ENCODE data around the gene WEE2. TPM values are rescaled to one million over a fixed set of nuclear protein-coding genes. Genes with fewer than 3 reads are reported as not detected.
"Not testable (repeated sequence)": the region's sequence is repeated elsewhere in the genome, so short reads cannot be mapped to it uniquely, and the experiment has no call there.

The WEE2 gene
- total RNA-seq, 1 experiment from 2014 or later = not detected

DNA sequence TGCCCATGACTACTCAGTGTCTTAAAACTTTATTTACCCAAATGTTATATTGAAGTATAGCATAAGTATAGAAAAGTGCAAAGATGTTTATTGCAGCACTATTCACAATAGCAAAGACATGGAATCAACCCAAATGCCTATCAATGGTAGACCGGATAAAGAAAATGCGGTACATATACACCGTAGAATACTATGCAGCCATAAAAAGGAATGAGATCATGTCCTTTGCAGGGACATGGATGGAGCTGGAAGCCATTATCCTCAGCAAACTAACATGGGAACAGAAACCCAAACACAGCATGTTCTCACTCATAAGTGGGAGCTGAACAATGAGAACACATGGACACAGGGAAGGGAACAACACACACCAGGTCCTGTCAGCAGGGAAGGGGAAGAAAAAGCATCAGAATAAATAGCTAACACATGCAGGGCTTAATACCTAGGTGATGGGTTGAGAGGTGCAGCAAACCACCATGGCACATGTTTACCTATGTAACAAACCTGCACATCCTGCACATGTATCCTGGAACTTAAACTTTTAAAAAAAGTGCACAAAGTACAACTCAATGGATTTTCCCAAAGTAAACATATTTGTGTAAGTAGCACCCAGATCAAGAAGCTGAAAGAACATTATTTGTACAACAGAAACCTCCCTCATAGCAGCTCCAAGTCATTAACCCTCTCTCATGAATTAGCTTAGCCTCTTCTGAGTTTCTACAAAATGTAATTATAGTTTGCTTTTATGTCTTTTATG, 18.9 kb upstream of the WEE2 start:
- DNase-seq (ENCODE audit: low read depth) = not testable (repeated sequence)

DNA sequence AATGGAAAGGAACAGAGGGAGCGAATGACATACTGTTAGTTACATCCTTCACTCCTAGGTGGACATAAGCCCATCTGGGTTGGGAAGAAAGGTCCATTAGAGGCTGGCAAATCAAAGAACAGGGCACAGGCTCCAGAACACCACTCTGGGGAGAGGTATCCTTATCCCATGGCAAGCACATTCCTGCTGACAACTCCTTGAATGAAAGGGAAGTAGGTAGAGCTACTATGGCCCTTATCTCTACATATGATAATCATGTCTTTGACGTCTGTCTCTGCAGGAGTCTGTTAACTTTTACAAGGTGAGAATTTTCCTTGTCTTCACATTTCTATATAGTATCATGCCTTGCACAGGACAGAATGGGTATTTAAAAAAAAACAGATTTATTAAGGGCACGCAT, 16.6 kb upstream of the WEE2 start:
- DNase-seq (ENCODE audit: low read depth) = no peak

DNA sequence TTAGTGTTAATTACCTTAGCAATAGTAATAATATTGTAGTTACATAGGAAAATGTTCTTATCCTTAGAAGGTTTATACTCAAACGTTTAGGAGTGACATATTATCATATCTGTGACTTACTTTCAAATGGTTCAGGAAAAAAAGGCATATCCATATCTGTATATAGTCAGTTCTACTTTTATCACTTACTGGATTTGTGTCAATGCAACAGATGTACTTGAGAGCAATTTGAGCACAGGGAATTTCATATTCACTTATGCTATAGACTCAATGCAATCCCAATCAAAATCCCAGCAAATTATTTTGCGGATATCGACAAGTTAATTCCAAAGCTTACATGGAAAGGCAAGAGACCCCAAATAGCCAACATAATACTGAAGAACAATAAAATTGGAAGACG, 16.2 kb upstream of the WEE2 start:
- DNase-seq (ENCODE audit: low read depth) = no peak

DNA sequence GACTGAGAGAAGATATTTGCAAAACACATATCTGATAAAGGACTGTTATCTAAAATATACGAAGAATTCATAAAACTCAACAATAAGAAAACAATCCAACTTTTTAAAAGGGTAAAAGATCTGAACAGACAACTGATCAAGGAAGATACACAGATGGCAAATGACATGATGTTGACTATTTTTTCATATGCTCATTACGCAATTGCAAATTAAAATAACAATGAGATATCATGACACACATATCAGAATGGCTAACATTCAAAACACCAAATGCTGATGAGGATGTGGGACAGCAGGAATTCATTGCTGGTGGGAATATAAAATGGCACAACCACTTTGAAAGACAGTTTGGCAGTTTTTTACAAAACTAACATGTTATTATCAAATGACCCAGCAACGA, 15.1 kb upstream of the WEE2 start:
- peak; percentile 14 for DNase-seq (ENCODE audit: low read depth)

DNA sequence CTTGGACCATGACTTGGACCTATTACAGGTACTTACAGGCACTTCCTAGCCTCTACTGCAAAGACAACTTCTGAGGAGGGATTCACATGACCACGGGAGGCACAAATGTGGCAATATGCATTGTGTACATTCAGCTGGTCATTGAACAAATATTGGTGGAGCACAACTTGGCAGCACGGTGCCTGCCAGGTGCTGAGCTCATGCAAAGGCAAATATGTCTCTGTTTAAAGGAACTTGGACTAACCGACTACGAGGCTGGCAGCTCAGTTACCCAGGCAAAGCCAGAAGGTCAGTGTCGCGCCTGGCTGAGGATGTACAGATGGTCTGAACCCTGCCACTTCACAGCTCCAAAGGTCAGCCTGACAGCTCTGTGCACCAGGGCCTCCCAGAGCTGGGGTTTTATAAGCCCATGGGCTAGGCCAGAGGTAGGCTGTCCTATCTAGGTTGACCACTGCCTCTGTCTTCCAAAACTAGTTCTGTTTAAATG, 12.3 kb upstream of the WEE2 start:
- no peak for DNase-seq (ENCODE audit: low read depth)

DNA sequence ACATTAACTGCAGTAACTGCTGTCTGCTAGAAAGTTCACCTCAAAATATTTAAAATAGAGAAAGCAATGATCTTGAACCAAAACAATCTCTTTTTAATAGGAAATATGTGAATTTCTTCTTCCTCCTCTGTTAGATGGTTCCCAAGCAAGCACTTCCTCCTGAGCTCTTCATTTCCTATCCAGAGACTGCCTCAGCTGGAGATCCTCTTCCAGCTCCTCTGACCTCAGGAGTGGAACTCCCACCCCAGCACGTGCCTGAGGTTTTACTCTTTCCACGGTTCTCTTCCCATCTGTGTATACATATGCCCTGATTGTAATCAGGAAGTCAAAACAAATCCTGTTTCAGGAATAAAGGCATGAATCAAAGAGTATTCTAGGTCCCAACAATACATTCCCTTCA, 11.8 kb upstream of the WEE2 start:
- no peak for DNase-seq (ENCODE audit: low read depth)

DNA sequence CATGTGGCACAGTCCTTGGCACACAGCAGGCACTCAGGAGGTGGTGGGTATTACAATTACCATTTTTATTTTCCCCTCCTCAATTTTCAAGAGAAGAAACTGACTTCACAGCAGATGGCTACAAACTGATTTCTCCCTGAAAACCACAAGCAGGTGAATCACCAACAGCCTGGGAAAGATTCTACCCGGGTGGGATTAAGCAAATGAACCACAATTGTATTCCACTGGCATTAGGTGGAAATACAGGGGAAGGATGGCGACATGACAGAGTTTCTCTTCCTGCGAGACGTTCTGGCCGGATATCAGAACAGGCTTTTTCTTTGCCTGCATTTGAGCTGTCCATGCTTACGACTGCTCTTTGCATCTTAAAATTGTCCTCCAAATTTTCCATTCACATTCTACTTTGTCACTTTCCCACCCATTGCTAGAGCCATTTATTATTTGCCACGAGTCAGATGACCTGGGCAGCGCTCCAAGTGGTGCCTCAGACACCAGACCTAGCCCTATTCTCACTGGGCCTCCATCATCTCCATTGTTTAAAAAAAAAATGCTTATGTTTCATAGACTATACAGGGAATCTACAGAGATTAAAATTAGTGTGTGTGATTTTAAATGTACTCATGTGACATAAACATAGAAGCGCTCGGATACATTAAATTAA, 10.8 kb upstream of the WEE2 start:
- peak; percentile 82 for DNase-seq (ENCODE audit: low read depth)

DNA sequence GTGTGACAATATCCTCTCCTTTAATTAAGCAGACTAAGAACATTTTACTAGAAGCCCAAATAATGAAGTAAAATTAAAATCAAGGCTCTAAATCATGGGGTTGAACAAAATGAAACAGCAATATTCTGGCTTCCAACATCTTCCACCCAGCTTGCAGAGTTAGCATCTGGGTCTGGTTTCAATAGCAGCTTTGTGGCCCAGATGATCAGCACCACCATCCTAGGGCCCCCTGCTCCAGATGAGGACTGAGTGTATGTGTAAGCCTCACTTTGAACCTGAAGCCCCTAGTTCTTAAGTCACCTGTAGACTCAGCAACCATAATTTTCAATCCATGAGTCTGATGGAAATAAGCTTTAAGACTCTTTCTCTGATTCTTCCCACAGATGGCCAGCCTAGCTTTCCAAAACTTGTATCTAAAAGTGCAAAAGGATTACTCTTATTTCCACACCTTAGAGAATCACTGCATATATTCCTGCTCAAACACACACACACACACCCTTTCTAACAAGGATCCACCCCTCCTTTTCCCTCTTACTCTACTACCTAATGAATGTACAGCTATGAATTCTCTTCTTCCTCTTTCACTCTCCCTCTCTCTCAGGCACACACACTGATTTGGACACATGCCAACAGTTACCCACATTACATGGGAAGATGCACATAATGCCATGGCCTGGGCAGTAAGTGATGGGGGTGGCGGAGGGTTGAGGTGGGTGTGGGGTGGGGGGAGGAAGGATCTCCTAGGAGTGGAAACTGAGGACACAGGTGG, 9.7 kb upstream of the WEE2 start:
- no peak for DNase-seq (ENCODE audit: low read depth)

DNA sequence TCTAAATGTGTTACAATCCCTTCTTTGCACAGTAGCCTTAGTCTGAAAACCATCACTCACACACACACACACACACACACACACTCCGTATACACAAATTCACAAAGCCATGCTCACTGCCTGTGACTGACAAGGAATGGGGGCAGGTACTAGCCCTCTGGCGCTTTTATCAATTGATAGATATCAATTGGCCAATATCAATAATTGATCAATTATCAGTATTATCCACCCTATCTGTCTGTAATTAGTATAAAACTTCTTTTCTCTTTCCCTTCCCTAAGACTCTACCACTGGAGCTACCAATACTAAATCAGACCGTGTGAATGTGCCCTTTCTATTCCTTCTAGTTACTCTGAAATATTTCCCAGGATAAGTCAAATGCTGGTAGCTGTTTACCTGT, 8.3 kb upstream of the WEE2 start:
- no peak for DNase-seq (ENCODE audit: low read depth)

DNA sequence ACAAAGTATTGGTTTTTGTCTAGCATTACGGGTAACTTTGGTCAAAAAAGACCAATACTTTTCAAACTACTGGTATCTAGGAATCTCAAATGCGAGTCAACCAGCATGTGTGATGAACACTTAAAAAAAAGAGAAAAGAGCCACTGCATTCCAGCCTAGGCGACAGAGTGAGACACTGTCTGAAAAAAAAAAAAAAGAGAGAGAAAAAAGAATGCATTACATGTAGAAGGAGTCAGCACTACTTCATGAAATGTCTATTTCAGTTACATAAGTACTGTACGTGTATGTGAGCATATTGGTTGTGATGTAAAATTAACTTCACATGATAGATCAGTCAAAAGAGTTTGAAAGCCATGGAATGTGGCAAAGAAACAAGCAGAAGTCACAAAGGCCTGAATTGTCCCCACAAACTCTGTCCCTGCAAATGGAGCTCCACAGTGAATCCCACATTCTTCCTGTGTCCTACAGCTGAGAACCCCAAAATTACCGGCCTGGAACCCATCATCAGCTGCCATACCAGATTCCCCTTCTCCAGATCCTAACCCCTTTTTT, 7.8 kb upstream of the WEE2 start:
- no peak for DNase-seq (ENCODE audit: low read depth)

DNA sequence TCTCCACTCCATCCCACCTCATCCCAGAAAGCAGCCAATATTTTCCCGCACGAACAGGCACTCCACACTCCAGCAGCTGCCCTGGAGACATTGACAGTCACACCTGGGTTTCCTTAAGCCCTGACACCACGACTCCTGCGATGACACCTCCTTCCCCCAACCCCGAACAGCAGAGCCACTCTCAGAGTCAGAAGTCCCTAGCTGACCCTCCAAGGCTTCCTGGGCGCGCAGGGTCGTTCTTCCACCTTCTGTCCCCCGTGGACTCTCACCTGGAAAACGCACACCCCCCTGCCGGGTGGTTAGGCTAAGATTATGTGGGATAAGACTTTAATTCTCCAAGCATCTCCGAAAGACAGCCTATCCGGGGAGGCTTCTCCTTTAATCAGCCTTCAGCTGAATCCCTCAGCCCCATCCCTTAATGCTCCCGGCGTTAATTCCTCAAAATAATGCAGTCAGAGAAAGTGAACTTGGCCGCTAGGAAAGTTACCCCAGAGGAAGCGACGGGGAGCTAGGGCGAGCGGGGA, 7.2 kb upstream of the WEE2 start:
- no peak for DNase-seq (ENCODE audit: low read depth)

DNA sequence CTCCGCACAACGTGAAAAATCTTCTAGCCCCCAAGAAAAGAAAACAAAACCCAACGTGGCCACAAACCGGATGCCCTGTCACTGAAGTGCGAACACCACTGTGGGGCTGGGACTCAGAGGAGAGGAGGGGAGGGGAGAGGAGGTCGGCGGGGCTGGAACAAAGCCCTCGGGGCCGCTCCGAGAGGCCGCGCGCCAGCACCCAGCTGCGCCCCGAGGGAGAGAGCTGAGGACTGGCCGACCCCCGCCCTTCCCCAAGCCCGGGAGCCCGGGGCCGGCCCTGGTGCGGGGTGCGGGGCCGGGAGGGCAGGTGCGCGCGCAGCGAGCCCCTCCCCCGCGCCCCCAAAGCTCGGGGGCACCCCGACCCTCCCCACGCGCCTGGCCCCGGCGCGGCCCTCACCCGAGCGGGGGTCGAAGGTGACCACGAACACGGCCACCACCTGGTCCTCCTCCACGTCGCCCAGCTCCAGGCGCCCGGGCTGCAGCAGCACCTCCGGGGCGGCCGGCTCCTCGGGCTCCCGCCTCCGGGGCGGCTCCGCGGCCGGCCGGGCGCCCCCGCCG, 6.6 kb upstream of the WEE2 start:
- DNase-seq (ENCODE audit: low read depth) = no peak

DNA sequence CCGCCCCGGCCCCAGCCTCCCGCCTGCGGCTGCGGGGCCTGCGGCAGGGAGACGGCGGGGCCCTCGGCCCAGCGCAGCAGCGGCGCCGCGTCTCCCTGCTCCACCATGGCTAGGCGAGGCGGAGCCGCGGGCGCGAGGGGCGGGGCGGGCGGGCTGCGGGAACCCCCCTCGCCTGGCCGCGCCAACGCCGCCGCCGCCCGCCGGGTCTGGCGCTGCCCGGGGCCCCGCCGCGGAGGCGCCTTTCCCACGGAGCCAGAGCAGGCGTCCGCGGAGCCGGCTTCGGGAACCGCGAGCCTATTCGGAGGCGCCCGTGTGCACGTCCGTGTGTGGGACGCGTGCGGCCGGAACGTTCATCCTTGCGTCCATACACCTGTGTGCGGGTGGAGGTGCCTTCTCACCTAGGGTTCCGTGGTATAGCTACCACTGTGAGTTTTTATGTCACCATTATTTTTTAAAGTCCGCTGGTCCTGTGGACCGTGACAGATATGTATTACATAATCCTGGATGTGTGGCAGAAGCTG, 6.0 kb upstream of the WEE2 start, which contains the start of gene DENND11:
TSS of gene DENND11 (minus strand) at position 120 of the 521 bp plus-strand sequence. CDS start at position 107, 13 bp downstream.
- DNase-seq (ENCODE audit: low read depth) = no peak

DNA sequence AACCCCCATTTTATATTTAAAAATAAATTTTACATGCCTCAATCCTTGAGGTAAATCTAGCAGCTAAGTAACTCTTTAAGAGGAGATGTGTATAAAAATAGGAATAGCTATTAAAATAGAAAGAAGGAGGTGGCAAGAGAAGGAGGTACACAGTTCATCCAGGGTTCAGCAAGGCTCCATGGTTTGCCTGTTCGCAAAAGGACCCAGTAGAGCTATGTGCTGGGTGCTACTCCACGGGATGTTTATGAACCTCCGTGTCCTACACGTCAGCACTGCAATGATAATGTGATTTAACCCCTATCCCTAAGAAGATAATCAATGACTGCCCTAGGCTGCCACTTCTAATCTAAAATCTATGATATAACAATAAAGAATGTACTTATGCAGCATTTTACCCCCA, 5.3 kb upstream of the WEE2 start:
- DNase-seq (ENCODE audit: low read depth) = no peak

DNA sequence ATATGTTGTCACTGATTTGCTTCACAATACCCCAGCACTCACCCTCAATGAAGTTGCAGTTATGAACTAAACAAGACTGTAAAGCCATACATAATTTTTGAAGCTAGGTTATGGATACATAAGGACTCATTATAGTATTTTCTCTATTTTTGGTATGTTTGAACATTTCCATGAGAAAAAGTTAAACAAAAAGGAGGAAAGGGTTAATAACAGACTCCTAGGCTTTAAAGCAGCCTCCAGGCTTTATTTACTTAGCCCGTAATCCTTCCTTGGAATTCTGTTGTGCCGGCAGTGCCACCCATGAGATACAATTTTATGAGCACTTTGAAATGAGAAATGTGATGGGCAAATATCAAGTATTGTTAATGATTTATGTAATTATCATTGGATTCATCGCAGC, 4.0 kb upstream of the WEE2 start:
- no peak for DNase-seq (ENCODE audit: low read depth)

DNA sequence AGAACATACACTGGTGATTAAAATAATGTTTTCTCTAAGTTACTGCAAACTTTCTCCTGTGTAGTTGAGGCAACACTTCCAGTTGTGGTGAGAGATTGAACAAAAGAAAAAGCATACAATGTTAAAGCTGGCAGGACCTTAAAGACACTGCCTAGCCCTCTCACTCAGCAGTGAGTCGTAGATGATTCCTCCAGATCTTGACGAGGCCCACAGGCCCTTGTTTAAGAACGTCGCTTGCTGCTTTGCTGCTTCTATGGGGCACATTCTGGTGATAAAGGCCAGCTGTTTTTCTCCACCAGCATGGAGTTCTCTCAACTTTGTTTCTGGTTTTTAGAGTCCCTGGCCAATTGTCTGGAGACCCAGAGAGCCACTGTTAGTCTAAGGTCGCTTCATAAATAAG, 3.4 kb upstream of the WEE2 start:
- no peak for DNase-seq (ENCODE audit: low read depth)

DNA sequence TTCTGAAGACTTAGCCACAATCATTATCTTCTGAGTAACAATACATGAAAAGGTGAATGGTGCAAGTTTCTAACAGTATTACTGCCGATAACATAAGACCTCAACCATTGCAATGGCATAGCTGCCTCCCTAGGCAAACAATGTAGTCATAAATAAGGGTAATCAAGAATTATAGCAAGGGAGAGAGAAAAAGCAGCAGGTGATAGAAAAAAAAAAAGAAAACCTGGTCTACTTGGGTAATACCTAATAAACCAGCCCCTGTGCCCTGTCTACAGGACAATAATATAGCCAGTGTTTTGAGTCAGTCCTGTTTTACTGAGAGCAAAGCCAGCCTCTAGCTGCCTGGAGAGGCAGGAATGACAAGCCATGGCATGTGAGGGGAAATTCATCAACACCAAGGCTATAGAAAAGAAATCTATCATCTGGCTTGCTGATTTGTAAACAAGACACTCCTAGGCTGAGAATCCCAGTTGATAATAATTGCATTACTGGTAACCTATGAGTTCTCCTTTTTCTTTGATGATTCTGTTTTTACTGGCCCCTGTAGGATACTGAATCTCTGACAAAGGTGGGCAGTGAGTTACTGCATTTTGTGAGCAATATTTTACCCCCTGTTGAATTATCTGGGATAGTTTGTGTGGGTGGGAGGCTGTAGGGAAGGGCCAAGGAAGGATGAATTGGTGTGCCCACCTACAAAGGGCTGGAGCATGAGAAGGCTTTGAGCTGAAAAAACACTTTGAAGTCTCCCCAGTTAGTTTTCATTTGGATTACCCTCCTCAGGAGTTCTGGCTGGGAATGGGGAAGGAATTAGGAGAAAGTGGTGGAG, 1.7 kb upstream of the WEE2 start:
- no peak for DNase-seq (ENCODE audit: low read depth)

DNA sequence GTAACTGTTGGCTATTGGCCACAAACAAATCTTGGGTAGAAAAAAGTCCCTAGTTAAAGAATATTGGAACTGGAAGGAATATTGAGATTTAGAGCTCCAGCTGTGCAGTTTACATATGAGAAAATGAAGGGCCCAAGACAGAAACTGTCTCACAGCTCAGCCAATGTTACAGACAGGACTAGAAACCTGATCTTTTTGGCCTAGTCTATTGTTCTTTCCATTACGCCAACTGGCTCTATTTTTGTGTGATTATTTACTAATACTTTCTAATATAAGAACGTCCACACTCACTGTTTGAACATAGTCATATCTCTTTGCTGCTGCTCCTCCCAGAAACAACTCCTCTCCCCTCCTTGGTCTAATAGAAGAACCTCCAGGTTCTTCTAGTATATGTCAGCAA, 1.2 kb downstream of the WEE2 start:
- no peak for DNase-seq (ENCODE audit: low read depth)

DNA sequence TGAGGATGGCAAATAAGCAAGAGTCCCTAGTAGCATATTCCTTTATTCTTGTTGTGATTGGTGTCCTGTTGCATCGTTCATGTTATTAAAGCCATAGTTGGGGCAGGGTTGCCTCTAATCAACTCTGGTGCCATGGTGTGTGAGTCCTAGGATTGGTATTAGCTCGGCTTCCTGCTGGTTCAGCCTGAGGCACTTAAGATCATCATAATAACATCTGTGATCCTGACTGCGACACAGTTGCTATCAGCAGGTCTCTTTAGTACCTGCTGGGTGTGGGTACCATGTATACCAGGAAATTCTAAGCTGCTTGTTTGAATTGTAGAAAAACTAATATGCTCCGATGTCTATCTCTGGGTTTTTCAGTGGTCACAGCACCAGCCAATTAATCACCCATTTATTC, 1.6 kb downstream of the WEE2 start:
- no peak for DNase-seq (ENCODE audit: low read depth)

DNA sequence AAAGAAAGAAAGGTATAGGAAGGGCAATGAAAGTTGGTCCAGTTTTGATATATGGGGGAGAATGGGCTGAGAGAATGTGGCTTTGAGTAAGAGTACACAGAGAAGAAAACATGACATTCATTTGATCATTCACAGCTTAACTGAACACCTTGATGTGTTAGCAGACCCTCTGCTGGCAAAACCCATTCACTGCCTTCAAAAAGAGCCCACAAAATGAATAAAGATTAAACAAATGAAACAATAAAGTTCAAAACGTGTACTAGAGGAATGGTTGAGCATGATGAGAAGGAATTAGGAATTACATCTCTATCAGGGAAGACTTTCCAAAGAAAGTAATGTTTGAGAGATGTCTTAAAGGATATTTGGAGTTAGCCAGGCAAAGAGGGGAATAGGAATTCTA, 2.1 kb downstream of the WEE2 start:
- no peak for DNase-seq (ENCODE audit: low read depth)
